Measurements from ENCODE around the gene SMPDL3B.
"Not testable (repeated sequence)": the region's sequence is repeated elsewhere in the genome, so short reads cannot be mapped to it uniquely, and the experiment has no call there.

SMPDL3B gene

GRCh38 chr1:27994060-27994459 is 59.3 kb downstream of the SMPDL3B start:
- no peak overlapping the region for H3K4me2 ChIP-seq
- H3K27ac ChIP-seq: no peak overlapping the region
- peaks cover 7% of the 10 kb centered on the region; the same call in 1 of the 2 replicates for H3K36me3 ChIP-seq (ENCODE audit: insufficient read depth)

DNA sequence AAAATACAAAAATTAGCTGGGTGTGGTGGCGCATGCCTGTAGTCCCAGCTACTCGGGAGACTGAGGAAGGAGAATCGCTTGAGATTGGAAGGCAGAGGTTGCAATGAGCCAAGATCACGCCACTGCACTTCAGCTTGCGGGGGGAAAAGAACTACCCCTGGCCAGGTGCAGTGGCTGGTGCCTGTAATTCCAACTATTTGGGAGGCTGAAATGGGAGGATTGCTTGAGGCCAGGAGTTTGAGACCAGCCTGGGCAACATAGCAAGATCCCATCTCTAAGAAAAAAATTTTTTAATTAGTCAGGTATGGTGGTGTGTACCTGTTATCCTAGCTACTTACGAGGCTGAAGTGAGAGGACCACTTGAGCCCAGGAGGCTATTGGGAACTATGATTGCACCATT is 59.7 kb downstream of the SMPDL3B start:
- H4K20me1 ChIP-seq (ENCODE audit: insufficient read depth); H3K4me2 ChIP-seq; H3K27me3 ChIP-seq (ENCODE audit: insufficient read depth, low read depth); H3K9ac ChIP-seq; H3K36me3 ChIP-seq (ENCODE audit: insufficient read depth); H3K79me2 ChIP-seq (ENCODE audit: insufficient read depth, low read depth); H3K4me1 ChIP-seq (ENCODE audit: low read depth, poor library complexity, severe bottlenecking); H3K27ac ChIP-seq; H3K4me3 ChIP-seq (IDR thresholded peaks at IDR 0.05; ENCODE audit: insufficient read depth, low read depth, low read length); H2AFZ ChIP-seq (ENCODE audit: low read depth): not testable (repeated sequence)

More at GRCh38 chr1:27994060-27994459, 59.3 kb downstream of the SMPDL3B start:
- no peak overlapping the region for H2AFZ ChIP-seq (ENCODE audit: low read depth)
- H3K79me2 ChIP-seq (ENCODE audit: insufficient read depth, low read depth): no peaks in the 10 kb centered on the region
- no peak overlapping the region for H3K4me3 ChIP-seq (IDR thresholded peaks at IDR 0.05; ENCODE audit: insufficient read depth, low read depth, low read length)
- H3K9ac ChIP-seq: no peak overlapping the region
- no peaks in the 10 kb centered on the region for H3K27me3 ChIP-seq (ENCODE audit: insufficient read depth, low read depth)
- H3K4me1 ChIP-seq (ENCODE audit: low read depth, poor library complexity, severe bottlenecking): peaks cover 10% of the 10 kb centered on the region
- TF ChIP-seq, protein P1, sequence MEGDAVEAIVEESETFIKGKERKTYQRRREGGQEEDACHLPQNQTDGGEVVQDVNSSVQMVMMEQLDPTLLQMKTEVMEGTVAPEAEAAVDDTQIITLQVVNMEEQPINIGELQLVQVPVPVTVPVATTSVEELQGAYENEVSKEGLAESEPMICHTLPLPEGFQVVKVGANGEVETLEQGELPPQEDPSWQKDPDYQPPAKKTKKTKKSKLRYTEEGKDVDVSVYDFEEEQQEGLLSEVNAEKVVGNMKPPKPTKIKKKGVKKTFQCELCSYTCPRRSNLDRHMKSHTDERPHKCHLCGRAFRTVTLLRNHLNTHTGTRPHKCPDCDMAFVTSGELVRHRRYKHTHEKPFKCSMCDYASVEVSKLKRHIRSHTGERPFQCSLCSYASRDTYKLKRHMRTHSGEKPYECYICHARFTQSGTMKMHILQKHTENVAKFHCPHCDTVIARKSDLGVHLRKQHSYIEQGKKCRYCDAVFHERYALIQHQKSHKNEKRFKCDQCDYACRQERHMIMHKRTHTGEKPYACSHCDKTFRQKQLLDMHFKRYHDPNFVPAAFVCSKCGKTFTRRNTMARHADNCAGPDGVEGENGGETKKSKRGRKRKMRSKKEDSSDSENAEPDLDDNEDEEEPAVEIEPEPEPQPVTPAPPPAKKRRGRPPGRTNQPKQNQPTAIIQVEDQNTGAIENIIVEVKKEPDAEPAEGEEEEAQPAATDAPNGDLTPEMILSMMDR (conservative IDR thresholded peaks at IDR 0.05; ENCODE audit: low read depth, low read length): no peak
- no peaks in the 10 kb centered on the region for H4K20me1 ChIP-seq (ENCODE audit: insufficient read depth)

DNA sequence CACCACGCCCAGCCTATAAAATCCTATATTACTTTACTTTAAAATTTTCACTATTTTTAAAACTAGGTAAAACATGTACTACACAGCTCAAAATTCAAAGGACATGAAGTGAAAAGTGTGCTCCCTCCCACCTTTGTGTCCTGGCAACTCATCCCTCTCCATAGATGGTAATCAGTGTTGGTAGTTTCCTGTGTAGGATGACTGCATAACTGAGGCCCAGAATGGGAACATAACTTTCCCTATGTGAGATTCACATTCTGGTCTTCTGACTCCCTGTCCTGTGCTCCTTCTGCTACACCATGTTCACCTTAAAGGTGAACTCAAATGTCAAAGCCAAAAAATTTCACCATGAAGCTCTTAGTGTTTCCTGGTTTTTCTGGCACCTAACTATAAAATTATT is 64.3 kb downstream of the SMPDL3B start:
- Histone ChIP-seq H3K36me3 (ENCODE audit: insufficient read depth) (peaks cover 8% of the 10 kb centered on the region; the same call in 1 of the 2 replicates), H3K9ac (no peak overlapping the region), H2AFZ (ENCODE audit: low read depth) (no peak overlapping the region), H3K27ac (no peak overlapping the region), H3K79me2 (ENCODE audit: insufficient read depth, low read depth) (no peaks in the 10 kb centered on the region), H3K4me2 (no peak overlapping the region), H4K20me1 (ENCODE audit: insufficient read depth) (no peaks in the 10 kb centered on the region), H3K4me1 (ENCODE audit: low read depth, poor library complexity, severe bottlenecking) (peaks cover 10% of the 10 kb centered on the region), H3K27me3 (ENCODE audit: insufficient read depth, low read depth) (no peaks in the 10 kb centered on the region), H3K4me3 (IDR thresholded peaks at IDR 0.05; ENCODE audit: insufficient read depth, low read depth, low read length) (no peak overlapping the region)
- TF ChIP-seq, protein P1 (conservative IDR thresholded peaks at IDR 0.05; ENCODE audit: low read depth, low read length): no peak

DNA sequence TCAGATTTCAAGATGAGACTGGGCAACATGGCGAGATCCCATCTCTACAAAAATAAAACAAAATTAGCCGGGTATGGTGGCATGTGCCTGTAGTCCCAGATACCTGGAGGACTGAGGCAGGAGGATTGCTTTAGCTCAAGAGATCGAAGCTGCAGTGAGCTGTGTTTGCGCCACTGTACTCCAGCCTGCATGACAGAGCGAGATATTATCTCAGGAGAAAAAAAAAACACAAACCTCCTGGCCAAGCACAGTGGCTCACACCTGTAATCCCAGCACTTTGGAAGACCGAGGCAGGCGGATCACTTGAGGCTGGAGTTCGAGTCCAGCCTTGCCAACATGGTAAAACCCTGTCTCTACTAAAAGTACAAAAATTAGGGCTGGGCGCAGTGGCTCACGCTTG is 67.8 kb downstream of the SMPDL3B start:
- H2AFZ ChIP-seq (ENCODE audit: low read depth): no peak overlapping the region
- H3K36me3 ChIP-seq (ENCODE audit: insufficient read depth): peaks cover 4% of the 10 kb centered on the region; the same call in 1 of the 2 replicates
- TF ChIP-seq, protein P1 (conservative IDR thresholded peaks at IDR 0.05; ENCODE audit: low read depth, low read length): no peak
- no peak overlapping the region for H3K4me3 ChIP-seq (IDR thresholded peaks at IDR 0.05; ENCODE audit: insufficient read depth, low read depth, low read length)
- no peaks in the 10 kb centered on the region for H4K20me1 ChIP-seq (ENCODE audit: insufficient read depth)
- H3K4me2 ChIP-seq: no peak overlapping the region
- H3K79me2 ChIP-seq (ENCODE audit: insufficient read depth, low read depth): no peaks in the 10 kb centered on the region
- H3K9ac ChIP-seq: no peak overlapping the region
- H3K27ac ChIP-seq: no peak overlapping the region
- H3K27me3 ChIP-seq (ENCODE audit: insufficient read depth, low read depth): no peaks in the 10 kb centered on the region
- no peaks in the 10 kb centered on the region for H3K4me1 ChIP-seq (ENCODE audit: low read depth, poor library complexity, severe bottlenecking)

- not testable (repeated sequence) for H3K36me3 ChIP-seq (ENCODE audit: insufficient read depth); H3K27me3 ChIP-seq (ENCODE audit: insufficient read depth, low read depth)
Measured at GRCh38 chr1:28003117-28003516, 68.3 kb downstream of the SMPDL3B start.

More at GRCh38 chr1:28003117-28003516, 68.3 kb downstream of the SMPDL3B start:
- H4K20me1 ChIP-seq (ENCODE audit: insufficient read depth); H3K27ac ChIP-seq; H3K79me2 ChIP-seq (ENCODE audit: insufficient read depth, low read depth); H3K4me1 ChIP-seq (ENCODE audit: low read depth, poor library complexity, severe bottlenecking); H3K9ac ChIP-seq; H2AFZ ChIP-seq (ENCODE audit: low read depth); H3K4me3 ChIP-seq (IDR thresholded peaks at IDR 0.05; ENCODE audit: insufficient read depth, low read depth, low read length); H3K4me2 ChIP-seq: not testable (repeated sequence)

Data from KMS-11 (cell line).